Ovary (tissue), 3 donors: ENCODE measurements around the gene CYP4V2.

Experiments
- EP300 ChIP-seq: sonication (generic); formaldehyde crosslinking; IDR thresholded peaks from one replicate; pipeline ENCODE4 v1.6.1; 2017; ENCODE audit warnings: antibody characterized with exemption
- TF ChIP-seq, protein P1 (sequence below), 3 donors: fragments of 450-650 bp in 2 of 3; fragments of 200-600 bp in 1 of 3; IDR thresholded peaks; one replicate each; pipeline versions ENCODE4 v1.5.1 to v1.8.0; 2016 to 2022; ENCODE audit warnings: antibody characterized with exemption in 3 of 3, mild to moderate bottlenecking in 1 of 3
- donor health status: DM: no; HTN: no; CAD: no.

DNA sequence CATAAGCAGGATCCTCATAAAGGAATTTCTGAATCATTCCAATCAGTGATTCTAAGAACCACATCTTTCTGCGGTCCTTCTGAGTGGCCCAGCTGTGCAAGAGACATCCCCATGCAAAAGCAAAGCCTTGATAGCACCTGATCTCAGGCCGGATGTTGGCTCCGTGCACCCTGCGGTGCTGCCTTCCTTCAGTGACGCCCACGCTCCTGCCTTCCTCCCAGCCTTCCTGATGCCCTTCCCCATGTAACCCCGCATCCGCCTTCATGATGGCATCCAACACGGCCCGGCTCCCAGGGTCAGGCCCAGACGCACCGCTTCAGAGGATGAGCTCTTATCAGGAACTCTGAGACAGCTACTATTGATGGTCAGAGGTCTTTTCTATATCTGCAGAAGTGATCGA lies 20.4 kb upstream of the CYP4V2 start:
- no peak for TF ChIP-seq EP300
- TF ChIP-seq, protein P1, sequence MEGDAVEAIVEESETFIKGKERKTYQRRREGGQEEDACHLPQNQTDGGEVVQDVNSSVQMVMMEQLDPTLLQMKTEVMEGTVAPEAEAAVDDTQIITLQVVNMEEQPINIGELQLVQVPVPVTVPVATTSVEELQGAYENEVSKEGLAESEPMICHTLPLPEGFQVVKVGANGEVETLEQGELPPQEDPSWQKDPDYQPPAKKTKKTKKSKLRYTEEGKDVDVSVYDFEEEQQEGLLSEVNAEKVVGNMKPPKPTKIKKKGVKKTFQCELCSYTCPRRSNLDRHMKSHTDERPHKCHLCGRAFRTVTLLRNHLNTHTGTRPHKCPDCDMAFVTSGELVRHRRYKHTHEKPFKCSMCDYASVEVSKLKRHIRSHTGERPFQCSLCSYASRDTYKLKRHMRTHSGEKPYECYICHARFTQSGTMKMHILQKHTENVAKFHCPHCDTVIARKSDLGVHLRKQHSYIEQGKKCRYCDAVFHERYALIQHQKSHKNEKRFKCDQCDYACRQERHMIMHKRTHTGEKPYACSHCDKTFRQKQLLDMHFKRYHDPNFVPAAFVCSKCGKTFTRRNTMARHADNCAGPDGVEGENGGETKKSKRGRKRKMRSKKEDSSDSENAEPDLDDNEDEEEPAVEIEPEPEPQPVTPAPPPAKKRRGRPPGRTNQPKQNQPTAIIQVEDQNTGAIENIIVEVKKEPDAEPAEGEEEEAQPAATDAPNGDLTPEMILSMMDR (IDR thresholded peaks at IDR 0.05): no peak
